A549 (cell line): Measurements from ENCODE around the gene ZFHX3. TPM values are rescaled to one million over a fixed set of nuclear protein-coding genes. Genes with fewer than 3 reads are reported as not detected.
A peak's percentile ranks its signal among the peaks of the same experiment; 100 is the strongest.

ENCODE experiments used
- ATAC-seq, 2 experiments: fragments of 200-7000 bp in 1 of 2; fragments of >200 bp in 1 of 2; cut with Nextera tagmentation in 1 of 2; cut with Tn5 transposase in 1 of 2; 3 replicates each; pipeline versions ENCODE4 v1.8.0 to v1.9.1; 2018 to 2020; ENCODE audit warnings: mild to moderate bottlenecking in 1 of 2, moderate library complexity in 1 of 2
- CTCF ChIA-PET: fragments of 300-600 bp; sonication (Branson Sonifier 250); formaldehyde crosslinking; extraction: SDS; loops from one replicate; lab custom pipeline; 2021; ENCODE audit warnings: antibody characterized with exemption, inconsistent platforms; lab: Yijun Ruan, JAX
- POLR2A ChIA-PET: fragments of 350-600 bp; formaldehyde crosslinking; extraction: SDS; loops from one replicate; lab custom pipeline; 2021; ENCODE audit warnings: antibody characterized with exemption, inconsistent platforms; lab: Yijun Ruan, JAX
- DNase-seq, 2 experiments: peaks; one replicate each; pipeline versions ENCODE4 v3.0.0 to v3.0.0-alpha.2; 2011 to 2016; ENCODE audit warnings: low read depth in 1 of 2, low spot score in 1 of 2
- FAIRE-seq: peaks from 2 replicates; lab custom pipeline; 2011; peaks lifted over from hg19 to GRCh38; lab: Jason Lieb, UNC
- H3K27ac ChIP-seq, 2 experiments: fragments of >200 bp; sonication (Bioruptor Twin); formaldehyde crosslinking; 3 replicates each; pipeline ENCODE4 v1.5.1; 2016 to 2017
- H3K4me1 ChIP-seq: fragments of >200 bp; sonication (Bioruptor Twin); formaldehyde crosslinking; 3 replicates; pipeline ENCODE4 v1.6.1; 2016
- H3K4me2 ChIP-seq: fragments of >200 bp; sonication (Bioruptor Twin); formaldehyde crosslinking; 3 replicates; pipeline ENCODE4 v1.6.1; 2016
- H3K4me3 ChIP-seq: fragments of >200 bp; sonication (Bioruptor Twin); formaldehyde crosslinking; 3 replicates; pipeline ENCODE4 v1.5.1; 2016
- H3K9me3 ChIP-seq: fragments of >200 bp; sonication (Bioruptor Twin); formaldehyde crosslinking; 3 replicates; pipeline ENCODE4 v1.6.1; 2016
- BCL3 ChIP-seq: fragments of >200 bp; sonication (Bioruptor Twin); formaldehyde crosslinking; IDR thresholded peaks from 3 replicates; pipeline ENCODE4 v1.6.1; 2016
- CEBPB ChIP-seq, 2 experiments: fragments of >200 bp in 1 of 2; sonication (Bioruptor Twin) in 1 of 2; formaldehyde crosslinking in 1 of 2; IDR thresholded peaks; 2 replicates each; pipeline ENCODE4 v1.6.1; 2012 to 2016
- EHF ChIP-seq: fragments of 250-450 bp; sonication (Bioruptor Pico); IDR thresholded peaks from 2 replicates; pipeline ENCODE4 v1.5.0; 2020; ENCODE audit warnings: mild to moderate bottlenecking
- ESRRA ChIP-seq: fragments of 150-350 bp; IDR thresholded peaks from 2 replicates; pipeline ENCODE4 v1.6.1; 2014; ENCODE audit warnings: mild to moderate bottlenecking, low read length, borderline replicate concordance
- GATA3 ChIP-seq: IDR thresholded peaks from 2 replicates; pipeline ENCODE4 v1.6.1; 2012; ENCODE audit warnings: borderline replicate concordance
- HES2 ChIP-seq: fragments of >200 bp; sonication (Bioruptor Twin); formaldehyde crosslinking; IDR thresholded peaks from 2 replicates; pipeline ENCODE4 v1.6.1; 2016
- HEYL ChIP-seq: fragments of 250-450 bp; sonication (Bioruptor Pico); IDR thresholded peaks from 2 replicates; pipeline ENCODE4 v1.8.0; 2021; ENCODE audit warnings: mild to moderate bottlenecking, moderate library complexity
- JUN ChIP-seq, 2 experiments: fragments of >200 bp; sonication (Bioruptor Twin); formaldehyde crosslinking; IDR thresholded peaks; 2 replicates in 1 of 2; 3 replicates in 1 of 2; pipeline ENCODE4 v1.6.1; 2016 to 2017
- JUNB ChIP-seq: fragments of >200 bp; sonication (Bioruptor Twin); formaldehyde crosslinking; IDR thresholded peaks from 2 replicates; pipeline ENCODE4 v1.6.1; 2016
- MYC ChIP-seq: IDR thresholded peaks from 2 replicates; pipeline ENCODE4 v1.6.1; 2012; ENCODE audit warnings: mild to moderate bottlenecking, inconsistent platforms, low read length, improper control_type of control experiment, borderline replicate concordance
- RARB ChIP-seq: fragments of 250-450 bp; sonication (Bioruptor Pico); IDR thresholded peaks from 2 replicates; pipeline ENCODE4 v1.8.0; 2021; ENCODE audit warnings: mild to moderate bottlenecking, moderate library complexity
- RCOR1 ChIP-seq: fragments of 150-350 bp; IDR thresholded peaks from 2 replicates; pipeline ENCODE4 v1.6.1; 2014; ENCODE audit warnings: antibody characterized with exemption, low read length, low read depth
- ZC3H11A ChIP-seq: fragments of 450-650 bp; IDR thresholded peaks from 2 replicates; pipeline ENCODE4 v1.6.1; 2014; ENCODE audit warnings: antibody characterized with exemption, mild to moderate bottlenecking
- WGBS: methylation state at CpG from one replicate; pipeline ENCODE4 v1.1.6; 2017; ENCODE audit errors: missing lambda C conversion rate; 5-methylcytosine and 5-hydroxymethylcytosine counted together
- polyA plus RNA-seq, 4 experiments: library from polyadenylated mRNA; depleted of rRNA in 3 of 4; stranded (reverse); fragments of >200 nt; fragmentation: RNase III in 1 of 4; extraction: RNeasy Plus Mini Kit Qiagen cat#74134 plus additional on column Dnase treatment in 1 of 4; gene quantifications; 2 replicates in 3 of 4; 3 replicates in 1 of 4; pipeline ENCODE4 v1.2.3, GENCODE V29; 2011 to 2017

ZFHX3 gene
- polyA plus RNA-seq, 2 of the 4 experiments (the other 2 are of a cell fraction): 3.9 to 6.5 TPM

GRCh38 chr16:72951916-72952315, 96.0 kb downstream of the ZFHX3 start:
- FAIRE-seq (no peak), ATAC-seq (no peak; a peak in 1 of 6 replicates), DNase-seq (no peak)
- H3K9me3 ChIP-seq: no peaks in the 10 kb centered on the region
- no peak overlapping the region for H3K27ac ChIP-seq
- WGBS: 100% methylated on average over 3 of the region's 3 CpGs
- ChIA-PET CTCF (interaction anchor here (0.6 to 2.8 kb wide), 6 partner anchors 13 to 120 kb away, joined by 3 to 13 read pairs (median 4); no protein-coding TSS in a partner anchor), POLR2A (no interaction called here)
- no peak overlapping the region for H3K4me2 ChIP-seq
- no peaks in the 10 kb centered on the region for H3K4me1 ChIP-seq
- TF ChIP-seq RARB (CRISPR knock-in tag): no peak
- TF ChIP-seq RCOR1: no peak
- H3K4me3 ChIP-seq: no peak overlapping the region

GRCh38 chr16:72950669-72951068, 97.3 kb downstream of the ZFHX3 start:
- H3K9me3 ChIP-seq: no peaks in the 10 kb centered on the region
- no peak for DNase-seq
- CTCF ChIA-PET: interaction anchor here (0.6 to 1.1 kb wide), 3 partner anchors 17 to 118 kb away, joined by 3 to 4 read pairs (median 3); no protein-coding TSS in a partner anchor
- TF ChIP-seq JUN (IDR thresholded peaks at IDR 0.05) (no peak), BCL3 (no peak), RCOR1 (no peak), CEBPB (IDR thresholded peaks at IDR 0.05) (no peak)
- TF ChIP-seq, all 56 proteins: peak for 0
- H3K4me3 ChIP-seq: no peak overlapping the region
- ATAC-seq (no peak), FAIRE-seq (no peak)
- no peak overlapping the region for H3K27ac ChIP-seq
- POLR2A ChIA-PET: no interaction called here
- H3K4me1 ChIP-seq: no peaks in the 10 kb centered on the region
- H3K4me2 ChIP-seq: no peak overlapping the region
- 96% methylated on average over 12 of the region's 20 CpGs for WGBS

- H3K27ac ChIP-seq: no peak overlapping the region
Measured at GRCh38 chr16:72948238-72948829, 99.6 kb downstream of the ZFHX3 start.

GRCh38 chr16:72947379-72948237, 100.3 kb downstream of the ZFHX3 start:
- Histone ChIP-seq H3K27ac (no peak overlapping the region), H3K4me3 (no peak overlapping the region), H3K4me2 (no peak overlapping the region), H3K9me3 (no peaks in the 10 kb centered on the region), H3K4me1 (no peaks in the 10 kb centered on the region)
- ATAC-seq (0 out of 6 replicates have a peak, but pooled peaks of 1 of the 2 experiments have one; percentile 12), FAIRE-seq (no peak), DNase-seq (no peak)
- POLR2A ChIA-PET: no interaction called here
- CTCF ChIA-PET: interaction anchor here (0.5 kb wide), 1 partner anchor 229 kb away, joined by 5 read pairs; no protein-coding TSS in a partner anchor
- WGBS: 92% methylated on average over 26 of the region's 26 CpGs
- no peak for TF ChIP-seq RCOR1
- no peak for TF ChIP-seq HEYL
- TF ChIP-seq, all 56 proteins: peak for 0

More at GRCh38 chr16:72948238-72948829, 99.6 kb downstream of the ZFHX3 start:
- no peaks in the 10 kb centered on the region for H3K9me3 ChIP-seq
- no peak overlapping the region for H3K4me3 ChIP-seq
- ATAC-seq (no peak), DNase-seq (no peak)
- CTCF ChIA-PET: no interaction called here
- 89% methylated on average over 17 of the region's 17 CpGs for WGBS
- POLR2A ChIA-PET: no interaction called here
- no peaks in the 10 kb centered on the region for H3K4me1 ChIP-seq
- TF ChIP-seq MYC (no peak), HES2 (no peak), ESRRA (no peak), ZC3H11A (no peak), RCOR1 (no peak), EHF (no peak), GATA3 (no peak), BCL3 (no peak), JUNB (no peak)
- TF ChIP-seq, all 56 proteins: peak for 0
- H3K4me2 ChIP-seq: no peak overlapping the region
- no peak for FAIRE-seq
